Measurements from ENCODE around the gene CD3E.

The CD3E gene

DNA sequence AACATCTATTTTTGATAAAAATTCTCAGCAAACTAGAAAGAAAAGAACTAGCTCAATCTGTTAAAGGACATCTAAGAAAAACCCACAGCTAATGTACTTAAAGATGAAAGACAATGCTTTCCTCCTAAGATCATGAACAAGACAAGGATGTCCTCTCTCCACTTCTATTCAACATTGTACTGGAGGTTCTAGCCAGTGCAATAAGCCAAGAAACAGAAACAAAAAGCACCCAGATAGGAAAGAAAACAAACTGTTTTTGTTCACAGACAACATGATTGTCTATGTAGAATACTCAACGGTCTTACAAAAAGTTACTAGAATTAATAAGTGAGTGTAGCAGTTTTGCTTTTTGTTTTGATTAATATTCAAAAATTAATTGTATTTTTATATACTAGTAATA lies 30.2 kb downstream of the CD3E start:
- DNase-seq: no peak

DNA sequence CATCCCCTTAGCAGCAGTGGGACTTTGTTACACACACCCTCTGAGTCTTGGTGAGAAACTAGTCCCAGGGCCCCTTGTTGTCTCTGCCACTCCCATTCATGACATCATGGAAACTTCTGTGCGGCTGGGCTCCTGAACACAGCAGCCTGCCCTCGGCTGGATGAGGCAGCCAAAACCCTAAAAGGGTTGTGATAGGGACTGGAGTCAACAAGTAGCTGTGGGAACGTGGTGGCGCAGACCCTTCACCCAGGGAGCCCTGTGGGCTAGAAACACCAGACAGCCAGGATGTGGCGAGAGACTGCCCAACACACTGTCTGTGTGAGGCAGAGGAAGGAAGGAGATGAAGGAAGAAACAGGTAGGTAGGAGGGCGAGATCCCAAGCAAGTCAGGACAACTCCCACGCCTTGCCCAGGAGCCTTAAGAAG lies 34.1 kb downstream of the CD3E start:
- DNase-seq: no peak

DNA sequence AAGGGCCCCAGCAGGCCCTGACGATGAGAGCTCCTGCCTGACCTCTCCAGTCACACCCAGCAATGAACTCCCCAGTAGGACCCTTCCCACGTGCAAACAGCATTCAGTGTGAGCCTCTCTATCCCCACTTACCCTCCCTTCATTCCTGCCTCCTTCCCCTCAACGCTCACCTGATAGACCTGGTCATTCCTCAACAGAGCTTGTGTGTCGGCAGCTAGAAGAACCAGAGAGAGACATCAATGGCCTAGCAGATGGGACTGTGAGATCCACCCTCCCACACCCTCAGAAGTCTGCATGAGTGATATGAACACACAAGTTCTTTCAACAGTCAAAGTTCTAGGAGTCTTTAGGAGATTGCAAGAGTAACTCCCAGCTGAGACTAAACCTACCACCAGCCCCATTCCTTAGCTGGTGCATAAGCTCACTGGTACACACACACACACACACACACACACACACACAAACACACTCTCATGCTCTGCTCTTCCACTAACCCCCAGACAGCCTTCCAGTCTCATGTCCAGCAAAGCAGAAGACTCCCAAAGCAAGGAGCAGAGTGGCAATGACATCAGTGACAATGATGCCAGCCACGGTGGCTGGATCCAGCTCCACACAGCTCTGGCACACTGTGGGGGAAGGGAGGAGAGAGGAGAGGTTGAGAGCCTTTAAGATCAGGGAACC lies 34.9 kb downstream of the CD3E start:
- DNase-seq: no peak

DNA sequence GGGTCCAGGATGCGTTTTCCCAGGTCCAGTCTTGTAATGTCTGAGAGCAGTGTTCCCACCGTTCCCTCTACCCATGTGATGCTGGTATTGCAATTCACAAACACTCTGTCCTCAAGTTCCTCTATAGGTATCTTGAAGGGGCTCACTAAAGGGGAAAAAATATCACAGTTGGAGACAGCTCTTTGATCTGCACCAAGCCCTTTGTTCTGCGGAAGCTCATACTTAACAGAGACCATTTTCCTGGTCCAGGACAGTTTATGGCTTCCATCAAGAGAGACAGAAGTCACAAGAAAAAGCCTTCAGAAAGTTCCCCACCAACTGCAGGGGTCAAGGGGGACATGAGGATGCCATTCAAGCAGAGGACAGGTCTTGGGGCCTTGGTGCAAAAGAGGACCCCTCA lies 35.9 kb downstream of the CD3E start:
- DNase-seq: no peak

DNA sequence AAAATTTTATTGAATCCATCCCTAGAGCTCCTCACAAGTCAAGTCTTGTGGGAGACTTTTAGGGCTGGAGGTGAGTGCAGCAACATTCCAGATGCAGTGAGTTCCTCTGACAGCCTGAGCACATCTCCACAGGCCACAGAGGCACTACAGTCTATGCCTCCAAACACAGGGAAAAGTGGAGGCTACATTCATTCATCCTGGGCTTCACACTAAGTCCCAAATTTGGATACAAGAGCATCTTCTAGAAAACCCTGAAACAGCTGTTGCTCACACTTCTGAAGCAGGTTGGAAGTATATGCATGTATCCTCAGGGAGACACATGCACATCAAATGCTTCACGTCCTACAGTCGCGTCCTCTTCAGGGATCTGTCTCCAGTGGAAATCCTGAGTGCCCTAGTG lies 36.7 kb downstream of the CD3E start:
- no peak for DNase-seq

DNA sequence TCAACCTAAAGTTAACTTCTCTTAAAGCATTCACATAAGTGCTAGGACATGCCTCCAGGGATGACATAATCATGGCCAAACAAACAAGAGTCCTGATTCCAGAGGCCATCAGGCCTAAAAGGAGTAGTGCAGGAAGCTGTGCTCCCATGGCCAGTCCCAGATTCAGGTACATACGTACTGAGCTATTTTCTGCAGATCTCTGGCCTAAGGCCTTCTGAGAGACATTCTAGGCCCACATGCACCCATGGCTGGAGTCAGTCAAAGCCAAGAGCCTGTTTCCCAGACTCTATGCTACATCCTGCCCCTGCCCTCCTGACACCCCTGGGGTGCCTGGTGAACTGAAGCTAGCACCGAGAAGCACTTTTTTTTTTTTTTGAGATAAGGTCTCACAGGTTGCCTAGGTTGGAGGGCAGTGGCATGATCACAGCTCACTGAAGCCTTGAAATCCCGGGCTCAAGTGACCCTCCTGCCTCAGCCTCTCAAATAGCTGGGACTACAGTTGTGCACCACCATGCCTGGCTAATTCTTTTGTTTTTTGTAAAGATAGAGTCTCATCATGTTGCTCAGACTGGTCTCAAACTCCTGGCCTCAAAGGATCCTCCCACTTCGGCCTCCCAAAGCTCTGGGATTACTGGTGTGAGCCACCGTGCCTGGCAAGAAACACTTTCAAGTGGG lies 37.4 kb downstream of the CD3E start:
- DNase-seq: no peak

GRCh38 chr11:118342503-118343161 lies 38.1 kb downstream of the CD3E start, which contains the start of gene CD3D:
Gene CD3D, minus strand, starts transcription at chr11:118342705. Its CDS starts 98 bp downstream, at chr11:118342607.
- DNase-seq: no peak

GRCh38 chr11:118343248-118343647 lies 38.7 kb downstream of the CD3E start:
- no peak for DNase-seq

GRCh38 chr11:118343981-118344515 lies 39.5 kb downstream of the CD3E start, which contains the start of gene CD3G:
Gene CD3G, plus strand, starts transcription at chr11:118344344. Its CDS starts 80 bp downstream, at chr11:118344424.
- no peak for DNase-seq

- no peak for DNase-seq
Observed at GRCh38 chr11:118349475-118349874, 44.9 kb downstream of the CD3E start.

DNA sequence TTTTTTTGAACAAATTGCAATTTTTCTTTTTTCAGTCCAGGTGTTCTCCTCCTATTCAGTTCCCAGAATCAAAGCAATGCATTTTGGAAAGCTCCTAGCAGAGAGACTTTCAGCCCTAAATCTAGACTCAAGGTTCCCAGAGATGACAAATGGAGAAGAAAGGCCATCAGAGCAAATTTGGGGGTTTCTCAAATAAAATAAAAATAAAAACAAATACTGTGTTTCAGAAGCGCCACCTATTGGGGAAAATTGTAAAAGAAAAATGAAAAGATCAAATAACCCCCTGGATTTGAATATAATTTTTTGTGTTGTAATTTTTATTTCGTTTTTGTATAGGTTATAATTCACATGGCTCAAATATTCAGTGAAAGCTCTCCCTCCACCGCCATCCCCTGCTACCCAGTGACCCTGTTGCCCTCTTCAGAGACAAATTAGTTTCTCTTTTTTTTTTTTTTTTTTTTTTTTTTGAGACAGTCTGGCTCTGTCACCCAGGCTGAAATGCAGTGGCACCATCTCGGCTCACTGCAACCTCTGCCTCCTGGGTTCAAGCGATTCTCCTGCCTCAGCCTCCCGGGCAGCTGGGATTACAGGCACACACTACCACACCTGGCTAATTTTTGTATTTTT lies 48.7 kb downstream of the CD3E start:
- DNase-seq: peak; percentile 26

GRCh38 chr11:118358071-118358470 lies 53.5 kb downstream of the CD3E start:
- DNase-seq: no peak

- DNase-seq: peak; percentile 98
Observed at GRCh38 chr11:118359295-118359958, 54.9 kb downstream of the CD3E start, which contains the start of gene UBE4A. Gene UBE4A, plus strand, starts transcription at chr11:118359600. Its CDS starts 5,481 bp downstream, at chr11:118365081.

GRCh38 chr11:118364956-118365615 lies 60.6 kb downstream of the CD3E start:
- no peak for DNase-seq
